GM21390 (cell line): ENCODE results near the gene KLHL26.

Experiments
- ATAC-seq: cut with Tn5 transposase; IDR thresholded peaks from one replicate; pipeline ENCODE4 v1.9.1; 2021; ENCODE audit not compliant: unreplicated experiment

KLHL26 gene

DNA sequence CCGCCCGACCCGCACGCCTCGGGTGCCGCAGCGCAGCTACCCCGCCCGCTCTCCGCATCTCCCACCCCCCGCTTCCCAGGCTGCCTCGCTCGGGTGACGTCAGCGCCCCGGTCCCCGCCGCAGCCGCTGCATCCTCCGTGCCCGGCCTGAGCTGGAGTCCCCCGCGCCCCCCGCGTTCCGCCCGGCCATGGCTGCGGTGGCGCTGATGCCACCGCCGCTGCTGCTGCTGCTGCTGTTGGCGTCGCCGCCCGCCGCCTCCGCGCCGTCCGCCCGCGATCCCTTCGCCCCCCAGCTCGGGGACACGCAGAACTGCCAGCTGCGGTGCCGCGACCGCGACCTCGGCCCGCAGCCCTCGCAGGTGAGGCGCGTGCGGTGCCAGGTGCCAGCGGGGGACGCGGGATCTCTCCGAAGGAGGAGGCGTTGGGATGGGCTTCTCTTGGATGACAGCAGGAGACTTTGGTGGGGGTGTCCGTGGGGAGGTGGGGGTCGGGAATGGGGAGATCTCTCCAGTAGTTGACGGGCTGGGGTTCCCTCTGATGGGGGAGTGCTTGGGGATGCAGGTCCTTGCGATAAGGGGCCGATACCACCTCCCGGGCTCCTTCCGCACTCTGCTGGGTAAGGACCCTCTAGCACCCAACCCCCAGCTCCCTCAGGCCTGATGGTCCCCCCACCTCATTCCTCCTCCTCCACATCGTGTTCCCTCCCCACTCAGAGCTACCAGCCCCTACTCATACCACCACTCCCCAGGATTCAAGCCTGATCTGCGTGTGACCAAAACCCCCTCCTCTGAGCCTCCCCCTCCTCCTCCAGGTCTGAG is 23.8 kb upstream of the KLHL26 start, which contains the start of gene TMEM59L:
Gene TMEM59L, plus strand, starts transcription at position 99 of the 817 bp plus-strand sequence. Its CDS starts 89 bp downstream, at position 188.
- ATAC-seq, result no peak

- no peak for ATAC-seq
These were observed 23.1 kb upstream of the KLHL26 start for GRCh38 chr19:18613589-18614234.

DNA sequence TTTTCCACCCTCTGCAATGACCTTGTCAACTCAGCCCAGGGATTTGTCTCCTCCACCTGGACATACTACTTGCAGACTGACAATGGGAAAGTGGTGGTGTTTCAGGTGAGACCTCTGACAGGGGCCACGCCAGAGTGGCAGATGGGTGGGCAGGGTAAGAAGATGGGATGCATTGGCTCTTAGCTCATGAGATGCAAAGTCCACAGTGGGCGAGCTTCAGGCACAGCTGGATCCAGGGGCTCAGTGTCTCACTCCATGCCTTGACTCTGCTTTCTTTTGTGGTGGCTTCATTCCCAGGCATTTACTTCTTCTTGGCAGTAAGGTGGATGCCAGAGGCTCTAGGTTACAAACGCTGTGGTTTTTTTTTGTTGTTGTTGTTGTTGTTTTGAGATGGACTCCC is 20.8 kb upstream of the KLHL26 start:
- ATAC-seq, result no peak

GRCh38 chr19:18617562-18617961 is 19.3 kb upstream of the KLHL26 start:
- ATAC-seq, result no peak

DNA sequence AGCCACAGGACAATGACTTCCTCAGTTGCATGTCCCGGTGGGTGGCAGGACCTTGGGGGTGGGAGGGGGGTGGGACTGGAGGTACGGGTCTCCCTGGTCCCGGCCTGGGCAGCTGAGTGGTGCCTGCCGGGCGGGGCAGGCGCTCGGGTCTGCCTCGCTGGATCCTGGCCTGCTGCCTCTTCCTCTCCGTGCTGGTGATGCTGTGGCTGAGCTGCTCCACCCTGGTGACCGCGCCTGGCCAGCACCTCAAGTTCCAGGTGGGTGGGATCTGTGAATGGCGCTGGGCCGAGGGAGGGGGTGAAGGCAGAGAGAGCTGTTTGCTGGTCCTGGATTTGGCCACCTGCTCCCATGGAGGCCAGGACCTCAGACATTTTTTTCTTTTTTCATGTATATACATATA is 18.6 kb upstream of the KLHL26 start:
- ATAC-seq, result no peak

DNA sequence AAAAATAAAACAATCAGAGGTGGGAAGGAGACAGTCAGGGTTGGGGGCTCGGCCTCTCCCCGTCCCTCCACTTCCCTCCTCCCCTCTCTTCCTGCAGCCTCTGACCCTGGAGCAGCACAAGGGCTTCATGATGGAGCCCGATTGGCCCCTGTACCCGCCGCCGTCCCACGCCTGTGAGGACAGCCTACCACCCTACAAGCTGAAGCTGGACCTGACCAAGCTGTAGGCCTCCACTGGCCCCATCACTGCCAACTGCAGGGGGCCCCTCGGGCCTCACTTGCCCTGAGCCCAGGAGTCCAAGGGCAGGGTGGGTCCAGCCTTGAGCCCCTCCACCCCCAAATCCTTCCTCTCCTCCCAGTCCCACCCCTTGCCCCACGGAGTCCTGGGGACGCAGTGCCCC is 16.5 kb upstream of the KLHL26 start:
- no peak for ATAC-seq

DNA sequence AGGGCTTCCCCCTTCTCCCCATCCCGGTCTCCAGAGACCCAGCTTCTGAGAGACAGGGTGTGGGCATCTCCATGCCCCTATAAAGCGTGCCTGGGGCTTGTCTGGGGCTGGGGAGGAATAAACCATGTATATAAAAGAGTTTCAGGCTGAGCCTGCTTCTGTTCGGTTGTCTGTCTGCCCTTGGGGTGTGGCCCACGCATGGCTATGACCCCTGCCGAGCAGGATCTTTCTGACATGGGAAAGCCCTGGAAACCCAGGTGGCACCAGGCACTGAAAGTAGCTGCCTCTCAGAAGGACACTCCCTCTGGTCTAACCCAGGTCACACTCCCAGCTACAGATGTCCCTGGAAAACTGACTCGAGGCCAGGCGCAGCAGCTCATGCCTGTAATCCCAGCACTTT is 15.9 kb upstream of the KLHL26 start:
- no peak for ATAC-seq

DNA sequence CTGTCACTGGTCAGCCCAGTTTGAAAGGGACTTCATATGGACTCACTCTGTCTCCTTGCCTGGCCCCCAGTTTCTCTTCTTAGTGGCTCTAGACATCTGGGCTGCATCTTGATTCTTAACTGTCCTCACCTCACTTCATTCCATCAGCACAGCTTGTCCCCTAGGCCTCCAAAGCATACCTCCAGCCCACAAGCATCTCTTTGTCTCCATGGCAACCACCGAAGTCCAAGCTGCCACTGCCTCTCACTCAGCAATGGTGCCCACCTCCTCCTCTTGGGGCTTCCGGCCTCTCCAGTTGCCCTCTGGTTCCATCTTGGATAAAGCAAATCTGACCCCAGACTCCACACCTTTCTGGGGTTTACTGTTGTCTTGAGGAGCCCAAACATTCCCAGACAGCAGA is 9.9 kb upstream of the KLHL26 start:
- ATAC-seq, result no peak

DNA sequence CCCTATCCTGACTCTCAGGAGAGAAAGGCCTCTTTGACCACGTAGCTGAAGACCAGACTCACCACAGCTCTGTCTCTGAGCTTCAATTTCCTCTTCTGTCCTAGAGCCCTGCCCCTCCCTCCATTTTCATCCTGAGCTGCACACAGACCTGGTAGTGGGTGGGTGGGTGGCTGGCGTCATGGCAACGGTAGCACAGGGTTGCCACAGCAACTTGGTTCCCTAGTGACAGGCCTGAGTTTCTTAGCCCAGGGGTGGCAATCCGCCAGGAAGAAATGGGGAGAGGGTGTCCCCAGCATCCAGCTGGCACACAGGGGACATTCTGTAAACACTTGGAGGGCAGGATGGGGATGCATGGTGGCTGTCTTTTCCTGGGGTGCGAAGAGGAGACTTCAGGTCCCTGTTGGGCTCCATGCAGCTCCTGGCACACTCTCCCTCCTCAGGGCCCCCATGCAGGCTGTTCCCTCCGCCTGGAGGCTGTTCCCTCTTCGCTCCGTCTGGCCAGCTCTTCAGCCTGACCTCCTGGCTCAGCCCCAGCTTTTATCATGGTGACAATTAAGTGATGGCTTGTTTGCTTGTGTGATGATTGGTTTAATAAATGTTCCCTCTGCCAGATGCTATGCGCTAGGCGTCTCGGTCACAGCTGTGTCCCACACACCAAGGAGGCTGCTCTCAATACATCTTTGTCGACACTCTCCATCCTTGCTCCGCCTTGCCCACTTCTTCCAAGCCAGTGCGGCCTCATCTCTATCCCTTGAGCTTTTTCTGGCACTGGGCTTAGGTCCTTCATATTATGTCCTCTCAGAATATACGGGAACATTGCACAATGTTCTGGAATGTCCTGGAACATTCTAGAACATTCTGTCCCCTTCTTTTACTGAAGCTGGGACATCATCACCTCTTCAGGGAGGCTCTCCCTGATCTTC is 7.4 kb upstream of the KLHL26 start:
- ATAC-seq, result no peak

- ATAC-seq, result no peak
These were observed 3.5 kb upstream of the KLHL26 start for GRCh38 chr19:18633321-18633720.

DNA sequence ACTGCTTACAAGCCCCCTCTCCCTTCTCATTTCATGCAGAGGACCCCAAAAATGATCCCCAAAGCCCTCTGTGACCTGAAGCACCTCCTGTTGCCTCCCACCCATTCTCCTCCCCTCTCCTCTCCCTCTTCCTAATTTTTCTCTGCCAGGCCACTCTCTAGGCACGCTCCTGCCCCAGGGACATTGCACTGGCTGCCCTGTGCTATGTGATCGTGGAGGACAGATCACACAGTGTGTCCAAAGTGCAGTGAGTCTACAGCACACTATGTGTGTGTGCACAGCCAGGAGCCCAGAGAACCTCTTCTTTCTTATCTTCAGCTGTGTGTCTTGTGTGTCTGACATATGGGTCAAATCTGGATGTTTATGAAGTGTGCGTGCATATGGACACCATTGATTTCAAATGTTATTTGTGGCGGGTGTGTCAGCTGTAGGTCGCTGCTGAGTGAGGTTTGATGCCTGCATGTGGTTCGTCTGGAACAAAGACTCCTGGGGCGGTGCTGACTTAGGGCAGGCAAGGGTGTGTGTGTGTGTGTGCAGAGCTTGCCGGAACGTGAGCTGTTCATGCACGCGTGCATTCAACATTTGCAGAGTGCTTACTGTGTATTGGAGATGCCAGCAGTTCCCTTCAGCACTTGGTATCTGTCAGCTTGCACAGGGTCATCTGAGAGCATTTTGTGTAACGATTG is 2.1 kb upstream of the KLHL26 start:
- no peak for ATAC-seq

GRCh38 chr19:18635831-18636182 is 1.0 kb upstream of the KLHL26 start:
- ATAC-seq, result no peak

GRCh38 chr19:18636183-18636968 is 452 bp upstream of the KLHL26 start:
- peak; percentile 83 for ATAC-seq

DNA sequence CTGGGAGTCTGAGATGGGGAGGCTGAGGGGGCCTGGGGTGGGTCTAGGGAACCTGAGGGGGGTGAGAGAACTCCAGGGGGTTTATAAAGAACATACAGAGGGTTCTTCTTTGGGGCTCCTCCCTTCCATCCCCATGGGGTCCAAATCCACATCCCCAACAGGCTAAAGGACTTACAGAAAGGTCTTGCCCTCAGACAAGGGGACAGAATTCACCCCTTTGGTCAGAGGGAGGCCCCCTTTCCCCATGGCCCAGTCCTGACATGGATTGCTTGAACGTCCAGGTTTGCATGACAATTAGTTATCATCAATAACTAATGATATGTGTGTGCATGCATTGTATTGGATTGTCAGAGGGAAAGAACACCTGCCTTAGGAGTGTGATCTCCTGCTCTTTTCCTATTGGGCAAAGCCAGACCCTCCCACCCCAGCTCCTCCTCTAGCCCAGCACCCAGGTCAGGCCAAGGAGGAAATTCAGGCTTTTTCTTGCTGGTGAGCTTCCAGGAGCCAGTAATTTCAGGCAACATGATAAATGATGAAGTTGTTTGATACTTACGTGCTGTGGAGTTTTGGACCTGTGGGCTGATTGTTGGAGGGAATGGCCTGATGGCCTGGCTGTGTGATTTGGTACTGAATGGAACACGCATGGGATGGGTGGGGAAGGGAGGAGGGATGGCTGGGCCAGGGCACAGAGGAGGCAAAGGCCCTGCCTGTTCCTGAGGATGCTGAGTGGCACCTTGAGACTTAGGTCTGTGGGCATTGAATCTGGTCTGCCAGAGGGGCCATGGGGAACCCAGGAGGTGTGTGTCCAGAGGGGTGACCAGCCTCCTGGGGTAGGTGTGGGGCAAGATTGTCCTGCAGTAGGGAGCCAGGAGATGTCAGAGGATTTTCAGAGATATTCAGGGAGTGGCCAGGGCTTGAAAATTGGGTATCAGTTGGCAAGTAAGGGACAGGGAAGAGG is 1.1 kb downstream of the KLHL26 start:
- no peak for ATAC-seq

GRCh38 chr19:18639706-18640243 is 2.9 kb downstream of the KLHL26 start:
- ATAC-seq, result no peak

- no peak for ATAC-seq
These were observed 7.6 kb downstream of the KLHL26 start for GRCh38 chr19:18644196-18645034.

DNA sequence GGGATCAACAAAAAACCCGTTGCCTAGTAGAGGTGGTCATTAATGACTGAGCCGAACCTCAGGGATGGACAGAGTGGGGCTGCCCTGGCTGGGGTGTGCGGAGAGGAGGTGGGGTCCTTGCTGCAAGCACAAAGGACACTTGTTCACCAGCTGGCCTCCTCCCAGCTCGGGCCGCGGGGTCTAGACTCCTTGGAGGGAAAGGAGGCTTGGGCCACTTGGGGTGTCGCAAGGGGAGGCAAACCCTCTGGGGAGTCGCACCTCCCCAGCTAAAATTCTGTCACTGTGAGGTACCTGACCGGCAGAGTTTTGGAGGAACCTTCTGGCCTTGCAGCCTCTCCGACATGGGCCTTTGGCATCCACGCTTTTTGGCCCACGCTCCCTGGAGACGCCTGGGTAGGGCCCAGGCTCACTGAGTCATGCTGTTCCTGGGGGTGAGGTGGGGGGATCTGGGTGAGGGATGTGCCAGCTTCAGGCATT is 8.2 kb downstream of the KLHL26 start:
- no peak for ATAC-seq
